NCI-H460 (cell line): ENCODE measurements around the gene SULT1B1. TPM values are rescaled to one million over a fixed set of nuclear protein-coding genes. Genes with fewer than 3 reads are reported as not detected.

Experiments
- DNase-seq: peaks from one replicate; pipeline ENCODE4 v3.0.0-alpha.2; 2016; ENCODE audit warnings: low read depth; ENCODE audit errors: extremely low read depth
- total RNA-seq: library from RNA; depleted of rRNA; stranded (reverse); fragments of >200 nt; shearing (Covaris generic); gene quantifications from 2 replicates; pipeline ENCODE4 v1.2.3, GENCODE V29; 2014

The SULT1B1 gene
- total RNA-seq, 1 experiment from 2014 or later, result under 0.01 TPM

DNA sequence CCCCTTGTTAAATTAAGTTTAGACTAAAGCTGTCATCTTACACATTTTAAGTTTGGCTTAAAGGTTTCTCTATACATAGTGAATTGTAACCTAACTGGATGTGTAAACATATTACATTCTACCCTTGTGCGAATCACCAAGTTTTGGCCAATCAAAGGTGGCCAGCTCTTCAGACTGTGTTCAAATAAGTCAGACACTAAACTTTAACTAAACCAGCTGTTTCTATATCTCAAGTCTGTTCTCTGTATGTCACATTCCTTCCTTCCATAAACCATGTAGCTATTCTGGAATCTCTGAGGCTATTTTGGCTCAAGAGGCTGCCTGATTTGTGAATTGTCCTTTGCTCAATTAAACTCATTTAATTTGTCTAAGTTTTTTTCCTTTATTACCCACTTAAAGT, 6.7 kb downstream of the SULT1B1 start:
- no peak for DNase-seq

DNA sequence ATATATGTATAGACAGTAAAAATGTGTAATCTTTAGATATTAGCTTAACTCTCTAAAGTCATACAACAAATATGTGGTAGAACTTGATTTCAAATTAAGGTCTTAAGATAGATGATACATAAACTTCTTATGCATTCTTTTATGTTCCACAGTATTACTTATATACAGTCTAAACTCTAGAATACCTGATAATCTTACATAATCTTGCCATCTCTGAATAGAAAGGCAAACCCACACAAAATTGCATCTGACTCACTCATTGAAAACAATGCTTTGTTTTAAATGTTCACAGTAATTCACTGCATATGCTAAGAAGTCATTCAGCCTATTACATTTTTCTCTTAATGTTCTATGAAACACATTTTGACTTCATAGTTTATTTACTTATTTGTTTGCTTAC, 10.1 kb downstream of the SULT1B1 start:
- DNase-seq, result no peak

DNA sequence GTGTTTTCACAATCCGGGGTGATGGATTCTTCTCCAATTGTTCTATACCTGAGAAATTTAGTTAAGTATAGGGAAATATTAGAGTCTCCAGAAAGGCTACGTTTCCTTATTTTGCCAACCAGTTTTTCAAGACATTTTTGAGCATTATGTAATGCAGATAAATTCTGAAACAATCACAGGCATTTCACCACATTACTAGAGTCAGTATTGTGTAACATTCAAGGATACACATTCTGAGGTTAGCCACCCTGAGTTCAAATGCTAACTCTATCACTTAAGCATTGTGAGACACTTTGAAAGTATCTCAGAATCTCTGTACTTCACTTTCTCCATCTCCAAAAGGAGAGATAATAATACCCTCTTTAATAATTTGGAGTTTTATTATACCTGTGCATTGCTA, 10.6 kb downstream of the SULT1B1 start:
- no peak for DNase-seq

DNA sequence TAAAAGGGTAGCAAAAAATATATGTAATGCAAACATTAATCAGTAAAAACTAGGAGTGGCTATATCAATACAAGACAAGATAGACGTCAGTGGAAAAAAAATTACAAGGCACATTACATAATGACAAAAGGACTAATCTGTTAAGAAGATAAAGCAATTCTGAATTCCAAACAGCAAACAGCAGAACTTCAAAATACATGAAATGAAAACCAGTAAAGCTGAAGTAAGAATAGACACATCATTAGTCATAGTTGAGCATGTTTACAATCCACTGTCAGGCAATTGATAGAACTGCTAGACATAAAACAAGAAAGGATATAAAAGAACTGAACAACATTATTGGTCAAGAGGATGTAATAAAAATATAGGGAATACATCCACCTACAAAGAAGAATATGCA, 12.2 kb downstream of the SULT1B1 start:
- DNase-seq, result no peak

DNA sequence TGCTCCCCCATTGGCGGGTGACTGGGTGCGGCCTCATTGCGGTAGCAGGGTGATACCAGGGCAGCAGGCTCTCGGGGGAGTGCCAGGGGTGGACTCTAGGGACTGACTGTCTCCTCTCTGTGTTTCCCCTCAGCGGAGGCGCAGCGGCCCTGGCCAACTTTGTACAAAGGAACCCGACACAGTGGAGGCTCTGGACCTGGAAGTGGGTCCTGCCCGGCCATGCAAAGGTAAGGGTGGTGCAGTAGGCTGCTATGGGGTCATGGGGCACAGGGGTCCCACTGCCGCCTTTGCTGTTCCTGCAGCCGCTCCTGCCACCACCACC, 16.3 kb downstream of the SULT1B1 start:
- no peak for DNase-seq

DNA sequence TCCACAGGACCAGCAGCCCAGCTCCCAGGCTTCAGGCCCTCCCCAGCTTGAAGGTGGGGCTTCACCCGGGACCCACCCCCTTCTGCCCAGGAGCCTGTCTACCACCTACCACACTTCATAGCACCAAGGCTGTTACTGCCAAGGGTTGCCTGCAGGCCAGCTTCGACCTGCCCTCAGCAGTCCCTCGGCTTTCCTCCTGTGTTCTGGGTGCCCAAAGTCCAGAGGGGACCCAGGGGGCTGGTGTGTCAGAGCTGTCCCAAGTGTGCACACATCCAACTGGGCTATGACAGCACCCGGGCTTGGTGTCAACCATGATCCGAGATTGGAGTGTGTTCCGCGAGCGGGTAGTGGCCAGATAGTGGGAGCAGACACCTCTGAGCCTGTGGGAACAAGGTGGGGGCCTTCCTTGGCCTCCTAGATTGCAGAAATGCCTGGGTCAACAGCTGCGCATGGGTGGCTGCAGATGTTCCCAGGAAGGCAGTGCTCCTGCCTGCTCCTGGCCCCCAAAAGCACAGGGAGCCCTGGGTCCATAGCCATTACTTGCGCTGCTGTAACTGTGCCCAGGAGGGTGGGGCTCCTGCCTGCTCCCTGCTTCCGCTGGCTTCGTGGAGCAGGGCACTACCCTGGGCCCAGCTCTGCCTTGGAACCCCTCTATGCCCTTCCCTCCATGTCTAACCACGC, 16.8 kb downstream of the SULT1B1 start:
- DNase-seq, result no peak

DNA sequence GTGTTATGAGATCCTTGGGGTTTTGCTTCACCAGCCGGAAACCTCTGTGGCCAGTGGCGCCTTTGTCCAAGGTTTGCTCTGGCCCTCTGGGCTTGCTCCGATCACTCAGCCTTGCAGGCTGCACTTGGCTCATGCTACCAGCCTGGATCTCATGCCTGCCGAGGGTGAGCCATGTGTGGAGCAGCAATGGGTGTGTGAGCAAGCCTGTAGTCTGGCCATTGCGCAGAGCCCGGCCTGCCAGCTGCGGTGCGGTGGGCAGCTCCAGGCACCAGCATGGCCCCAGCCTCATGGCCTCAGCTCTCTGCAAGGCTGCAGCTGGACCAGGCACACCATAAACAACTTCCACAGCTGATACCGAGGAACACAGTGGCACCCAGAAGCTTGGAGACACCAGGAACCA, 17.8 kb downstream of the SULT1B1 start:
- no peak for DNase-seq

DNA sequence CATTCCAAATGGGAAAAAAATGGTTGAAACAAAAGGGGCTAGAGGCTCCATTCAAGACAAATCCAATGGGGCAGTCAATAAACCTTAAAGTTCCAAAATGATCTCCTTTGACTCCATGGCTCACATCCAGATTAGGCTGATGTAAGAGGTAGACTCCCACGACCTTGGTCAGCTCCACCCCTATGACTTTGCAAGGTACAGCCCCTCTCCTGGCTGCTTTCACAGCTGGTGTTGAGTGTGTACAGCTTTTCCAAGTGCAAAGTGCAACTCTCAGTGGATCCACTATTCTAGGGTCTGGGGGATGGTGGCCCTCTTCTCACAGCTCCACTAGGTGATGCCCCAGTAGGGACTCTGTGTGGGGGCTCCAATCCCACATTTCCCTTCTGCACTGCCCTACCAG, 21.5 kb downstream of the SULT1B1 start:
- DNase-seq, result no peak

DNA sequence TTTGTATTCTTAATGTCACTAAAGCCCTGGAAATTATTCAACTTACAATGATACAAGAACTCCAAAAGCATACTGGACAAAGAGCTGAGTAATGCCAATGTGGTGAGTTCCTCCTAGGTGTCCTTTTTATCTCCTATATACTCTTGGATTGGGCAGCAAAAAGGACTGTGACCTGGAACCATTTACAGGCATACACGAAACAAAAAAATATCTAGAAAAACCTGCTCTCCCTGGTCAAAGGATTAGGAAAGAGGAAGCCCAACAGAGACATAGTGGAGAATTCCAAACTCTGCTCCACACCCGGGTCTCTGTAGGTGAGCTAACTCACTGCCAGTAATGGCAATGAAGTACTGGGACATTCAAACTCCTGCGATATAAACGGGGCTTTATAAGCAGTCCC, 25.3 kb downstream of the SULT1B1 start:
- no peak for DNase-seq

DNA sequence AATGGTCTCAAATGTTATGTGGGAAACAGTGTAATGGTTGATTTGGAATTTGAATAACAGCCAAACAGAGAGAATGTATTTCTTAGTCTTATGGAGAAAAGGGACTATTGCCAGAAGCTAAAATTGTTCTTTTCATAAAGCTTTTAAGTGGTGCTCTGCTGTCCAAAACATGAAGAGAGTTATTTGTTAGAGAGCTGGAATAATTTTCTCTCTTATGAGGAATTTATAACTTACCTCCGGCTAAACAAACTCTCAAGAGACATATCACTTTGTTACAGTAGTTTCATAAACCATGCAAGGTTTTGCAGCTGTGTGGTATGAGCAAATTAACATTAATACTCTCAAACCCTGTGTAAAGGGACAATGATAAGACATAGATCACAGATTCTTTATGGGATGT, 28.6 kb downstream of the SULT1B1 start:
- no peak for DNase-seq

DNA sequence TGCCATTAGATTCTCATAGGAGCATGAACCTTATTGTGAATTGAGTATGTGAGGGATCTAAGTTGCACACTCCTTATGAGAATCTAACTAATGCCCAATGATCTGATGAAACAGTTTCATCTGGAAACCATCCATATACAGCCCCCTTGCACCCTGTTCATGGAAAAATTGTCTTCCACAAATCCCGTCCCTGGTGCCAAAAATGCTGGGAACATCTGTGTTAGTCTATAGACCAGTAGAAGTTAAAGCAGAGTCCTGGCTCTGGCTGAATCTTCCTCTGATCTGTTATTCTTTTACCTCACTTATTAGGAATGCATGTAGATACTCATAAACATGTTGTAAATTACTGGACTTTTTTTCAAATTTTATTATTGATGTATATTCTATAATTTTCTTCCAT, 29.2 kb downstream of the SULT1B1 start:
- DNase-seq, result no peak

DNA sequence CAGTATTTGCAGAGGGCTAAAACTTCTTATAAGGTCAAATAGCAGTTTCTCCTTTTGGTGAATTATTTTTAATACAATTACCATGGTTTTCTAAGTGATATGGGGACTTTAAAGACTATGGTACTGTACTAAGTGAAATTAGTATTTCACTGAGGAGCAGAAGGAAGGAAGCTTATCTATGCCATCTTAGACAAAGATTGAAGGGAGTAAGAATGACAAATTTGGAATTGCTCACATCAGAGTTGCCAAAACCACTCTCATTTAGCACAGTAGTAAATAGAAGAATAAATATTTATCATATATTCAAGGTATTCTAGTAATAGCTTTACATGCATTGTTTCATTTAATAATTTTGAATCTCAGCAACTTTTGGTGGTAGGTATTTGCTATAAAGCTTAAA, 30.4 kb downstream of the SULT1B1 start:
- DNase-seq, result no peak

DNA sequence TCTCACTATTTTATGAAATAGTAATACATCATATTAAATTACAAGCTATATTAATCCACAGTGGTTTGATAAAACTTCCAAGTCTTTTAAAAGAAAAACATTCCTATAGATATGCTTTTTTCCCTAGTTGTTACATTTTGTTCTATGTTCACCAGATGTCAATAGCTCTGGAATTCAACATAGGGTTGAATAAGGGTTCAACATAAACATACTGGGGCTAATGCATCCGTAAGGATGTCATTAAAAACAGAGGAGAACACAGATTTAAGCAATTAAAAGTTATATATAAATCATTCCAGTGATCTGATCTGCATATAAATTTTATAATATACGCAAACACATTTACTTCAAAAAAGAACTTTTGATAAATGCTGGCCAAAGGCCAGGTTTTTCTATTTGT, 32.5 kb downstream of the SULT1B1 start:
- no peak for DNase-seq

DNA sequence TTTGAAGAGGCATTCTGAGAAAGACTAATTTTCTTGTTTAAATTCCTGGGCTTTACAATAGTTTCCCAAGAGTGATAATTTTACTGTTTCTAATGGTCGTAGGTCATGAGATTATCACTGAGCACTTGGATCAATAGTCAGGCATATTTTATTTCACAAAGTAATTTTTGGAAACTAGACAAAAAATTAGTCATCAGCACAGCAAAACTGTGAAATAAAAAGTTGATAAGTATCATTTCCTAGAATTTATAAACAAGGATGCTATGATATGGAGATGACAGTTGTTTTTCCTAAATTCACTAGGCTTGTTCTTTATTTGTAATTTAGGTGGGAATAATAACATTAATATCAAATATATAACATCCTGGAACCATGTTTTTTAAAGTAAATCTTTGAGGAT, 33.0 kb downstream of the SULT1B1 start:
- DNase-seq, result no peak

DNA sequence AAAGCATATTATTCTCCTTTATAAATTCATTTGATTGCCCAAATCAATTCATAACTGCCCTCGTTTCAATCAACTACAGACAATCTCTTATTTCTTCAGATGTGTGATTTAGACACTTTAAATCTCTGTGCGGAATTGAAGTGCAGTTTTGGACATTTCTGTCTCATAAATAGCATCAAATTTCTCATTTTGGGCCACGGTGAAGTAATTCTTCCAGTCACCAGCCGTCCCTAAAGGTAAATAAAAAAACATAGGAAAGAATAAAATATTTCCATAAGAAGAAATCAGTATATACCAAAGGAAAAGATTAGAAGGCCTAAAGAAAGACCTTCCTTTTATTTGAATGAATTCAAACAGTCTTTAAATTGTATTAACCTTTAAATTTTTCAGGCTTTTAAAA, 33.4 kb downstream of the SULT1B1 start:
- no peak for DNase-seq

DNA sequence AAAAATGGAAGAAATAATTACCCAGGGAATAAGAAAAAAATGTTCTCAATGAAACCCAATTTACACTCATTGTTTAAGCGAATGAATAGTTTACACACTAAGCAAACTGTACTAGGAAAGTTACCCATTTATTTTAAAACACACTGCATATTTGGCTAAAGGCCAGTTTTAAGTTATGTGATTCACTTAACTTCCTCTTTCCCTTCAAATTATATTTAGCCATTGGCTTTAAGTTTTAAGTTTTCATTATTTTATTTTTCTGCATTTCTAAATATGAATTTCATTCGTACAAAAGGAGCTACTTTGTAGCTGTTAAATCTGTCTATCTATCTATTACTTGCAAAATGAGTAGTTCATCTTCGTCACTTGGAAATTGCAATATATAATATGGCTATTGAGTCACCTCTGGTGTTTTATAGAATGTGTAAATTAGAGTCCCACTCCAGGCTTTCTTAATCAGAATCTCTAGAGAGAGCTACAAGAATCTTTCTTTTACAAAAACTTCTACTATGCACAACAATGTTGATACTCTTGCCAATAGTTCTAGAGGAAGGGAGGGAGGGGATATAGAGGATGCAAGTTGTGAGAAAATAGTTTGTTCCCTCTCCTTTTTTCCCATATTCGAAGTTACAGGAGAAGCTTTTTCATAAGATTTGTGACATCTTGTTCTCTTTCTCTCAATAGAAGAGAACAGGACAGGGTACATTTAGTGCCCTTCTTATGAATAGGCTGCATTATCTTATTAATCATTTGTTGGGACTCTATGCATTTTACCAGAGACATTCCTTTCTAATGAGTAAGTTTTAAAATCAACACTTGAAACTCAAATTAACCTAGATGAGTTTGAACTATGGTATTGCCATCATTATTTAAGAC, 41.8 kb downstream of the SULT1B1 start:
- DNase-seq, result no peak

DNA sequence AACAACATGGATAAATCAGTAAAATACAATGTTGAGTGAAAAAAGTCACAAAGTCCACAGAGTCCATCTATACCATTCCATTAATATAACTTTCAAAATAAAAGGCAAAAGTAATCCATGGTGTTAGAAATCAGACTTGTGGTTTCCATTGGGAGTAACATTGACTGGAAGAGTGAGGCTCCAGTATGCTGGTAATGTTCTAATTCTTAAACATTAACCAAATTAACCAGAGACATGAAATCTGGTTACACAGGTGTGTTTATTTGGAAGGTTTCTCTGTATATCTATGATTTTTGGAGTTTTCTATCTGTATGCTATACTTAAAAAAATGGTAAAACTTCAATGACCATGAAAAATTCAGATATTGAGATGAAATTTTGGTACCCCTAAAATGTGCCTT, 42.6 kb downstream of the SULT1B1 start:
- no peak for DNase-seq

DNA sequence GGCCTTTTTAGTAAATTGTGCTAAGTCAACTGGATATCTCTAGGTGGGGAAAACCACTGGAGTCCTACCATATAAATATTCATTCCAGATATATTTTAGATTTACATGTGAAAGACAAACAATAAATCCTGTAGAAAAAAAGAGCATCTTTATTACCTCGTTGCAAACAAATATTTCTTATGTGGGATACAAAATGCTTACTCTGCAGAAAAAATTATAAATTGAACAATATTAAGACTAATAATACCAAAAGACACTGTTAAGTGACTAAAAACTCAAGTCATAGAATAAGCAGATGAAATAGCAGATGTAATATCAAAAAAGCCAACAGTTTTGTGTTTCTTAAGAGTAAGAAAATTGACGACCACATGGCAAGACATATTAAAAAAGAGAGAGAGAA, 43.8 kb downstream of the SULT1B1 start:
- DNase-seq, result no peak

DNA sequence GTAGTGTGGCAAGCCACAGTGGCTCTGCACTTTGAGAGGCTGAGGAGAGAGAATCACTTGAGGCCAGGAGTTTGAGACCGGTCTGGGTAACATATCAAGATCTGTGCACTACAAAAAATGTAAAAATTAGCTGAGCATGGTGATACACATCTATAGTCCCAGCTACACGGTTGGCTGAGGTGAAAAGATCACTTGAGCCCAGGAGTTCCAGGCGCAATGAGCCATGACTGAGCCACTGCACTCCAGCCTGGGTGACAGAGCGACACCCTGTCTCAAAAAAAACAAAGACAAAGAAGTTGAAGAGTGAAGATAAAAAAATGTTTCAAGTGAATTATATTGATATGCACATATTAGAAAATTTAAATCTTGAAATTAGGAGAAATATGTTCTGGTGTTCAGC, 46.3 kb downstream of the SULT1B1 start:
- no peak for DNase-seq

DNA sequence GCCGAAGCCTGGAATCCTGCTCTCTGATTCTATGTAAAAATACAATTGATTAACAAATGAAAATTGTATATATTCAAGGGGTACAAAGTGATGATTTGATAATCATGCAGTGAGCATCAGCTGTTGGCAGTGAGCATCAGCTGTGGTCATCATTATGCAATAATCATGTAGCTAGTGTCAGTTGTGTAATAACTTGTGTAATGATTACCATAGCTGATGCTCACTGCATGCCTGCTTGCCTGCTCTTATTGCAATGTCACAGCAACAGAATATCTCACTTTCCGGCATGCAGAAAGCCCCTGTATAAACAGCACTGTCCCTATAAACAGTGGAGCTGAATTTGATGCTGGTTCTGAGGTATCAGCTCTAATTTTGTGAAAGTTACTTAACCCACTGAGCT, 46.8 kb downstream of the SULT1B1 start:
- DNase-seq, result no peak

DNA sequence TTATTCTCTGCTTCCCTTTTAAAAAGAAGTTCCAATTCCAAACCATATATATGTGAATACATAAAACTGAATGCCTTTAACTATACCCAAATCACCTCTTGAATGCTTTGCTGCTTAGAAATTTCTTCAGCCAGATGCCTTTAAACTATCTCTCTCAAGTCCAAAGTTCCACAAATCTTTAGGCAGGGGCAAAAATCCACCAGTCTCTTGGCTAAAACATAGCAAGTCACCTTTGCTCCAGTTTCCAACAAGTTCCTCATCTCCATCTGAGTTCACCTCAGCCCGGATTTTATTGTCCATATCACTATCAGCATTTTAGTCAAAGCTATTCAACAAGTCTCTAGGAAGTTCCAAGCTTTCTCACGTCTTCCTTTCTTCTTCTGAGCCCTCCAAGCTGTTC, 49.8 kb downstream of the SULT1B1 start:
- DNase-seq, result no peak

DNA sequence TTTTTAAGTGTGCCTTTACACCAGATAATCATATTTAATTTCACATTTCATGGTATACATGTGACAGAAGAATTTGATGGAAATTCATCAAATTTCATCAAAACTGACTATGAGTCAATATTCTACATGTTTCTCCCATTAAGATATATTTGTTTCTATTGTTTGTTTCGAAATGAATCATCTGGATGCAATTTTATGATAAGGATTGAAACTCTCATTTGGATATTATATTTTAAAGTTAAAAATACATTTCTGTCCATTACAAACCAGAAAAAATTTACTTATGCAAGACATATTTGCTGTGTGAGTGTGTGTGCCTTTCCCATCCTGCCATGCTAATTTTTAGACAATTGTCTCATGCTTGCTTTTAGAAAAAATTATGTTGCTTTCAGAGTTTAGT, 52.2 kb downstream of the SULT1B1 start:
- DNase-seq, result no peak

DNA sequence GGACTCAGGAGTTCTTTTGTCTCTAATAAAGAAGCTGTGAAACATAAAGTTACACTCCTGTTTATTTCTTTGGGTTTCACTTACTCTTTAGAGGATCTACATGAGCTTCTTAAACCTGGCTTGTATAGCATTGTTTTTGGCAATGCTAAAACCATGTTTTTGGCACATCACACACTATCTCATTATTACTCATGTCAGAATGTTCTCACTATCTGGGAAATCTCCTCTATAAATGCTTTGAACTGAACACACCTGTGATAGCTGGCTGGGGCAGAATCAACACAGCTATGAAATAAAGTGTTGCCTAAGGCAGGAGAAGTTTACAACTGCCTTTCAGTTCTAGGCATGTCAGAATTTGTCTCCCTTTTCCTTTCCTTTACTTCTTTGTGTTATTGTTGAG, 52.6 kb downstream of the SULT1B1 start:
- no peak for DNase-seq
